CMK (cell line): ENCODE results near the gene CYP51A1.
"Not testable (repeated sequence)": the region's sequence is repeated elsewhere in the genome, so short reads cannot be mapped to it uniquely, and the experiment has no call there.

Experiments used
- DNase-seq: peaks from one replicate; pipeline ENCODE4 v3.0.0-alpha.2; 2010; ENCODE audit warnings: low read depth

Gene CYP51A1

GRCh38 chr7:92134271-92135051 is at the start of gene CYP51A1:
TSS of gene CYP51A1 (minus strand) at chr7:92134477. CDS start at chr7:92134364, 113 bp downstream.
- peak; percentile 86 for DNase-seq

DNA sequence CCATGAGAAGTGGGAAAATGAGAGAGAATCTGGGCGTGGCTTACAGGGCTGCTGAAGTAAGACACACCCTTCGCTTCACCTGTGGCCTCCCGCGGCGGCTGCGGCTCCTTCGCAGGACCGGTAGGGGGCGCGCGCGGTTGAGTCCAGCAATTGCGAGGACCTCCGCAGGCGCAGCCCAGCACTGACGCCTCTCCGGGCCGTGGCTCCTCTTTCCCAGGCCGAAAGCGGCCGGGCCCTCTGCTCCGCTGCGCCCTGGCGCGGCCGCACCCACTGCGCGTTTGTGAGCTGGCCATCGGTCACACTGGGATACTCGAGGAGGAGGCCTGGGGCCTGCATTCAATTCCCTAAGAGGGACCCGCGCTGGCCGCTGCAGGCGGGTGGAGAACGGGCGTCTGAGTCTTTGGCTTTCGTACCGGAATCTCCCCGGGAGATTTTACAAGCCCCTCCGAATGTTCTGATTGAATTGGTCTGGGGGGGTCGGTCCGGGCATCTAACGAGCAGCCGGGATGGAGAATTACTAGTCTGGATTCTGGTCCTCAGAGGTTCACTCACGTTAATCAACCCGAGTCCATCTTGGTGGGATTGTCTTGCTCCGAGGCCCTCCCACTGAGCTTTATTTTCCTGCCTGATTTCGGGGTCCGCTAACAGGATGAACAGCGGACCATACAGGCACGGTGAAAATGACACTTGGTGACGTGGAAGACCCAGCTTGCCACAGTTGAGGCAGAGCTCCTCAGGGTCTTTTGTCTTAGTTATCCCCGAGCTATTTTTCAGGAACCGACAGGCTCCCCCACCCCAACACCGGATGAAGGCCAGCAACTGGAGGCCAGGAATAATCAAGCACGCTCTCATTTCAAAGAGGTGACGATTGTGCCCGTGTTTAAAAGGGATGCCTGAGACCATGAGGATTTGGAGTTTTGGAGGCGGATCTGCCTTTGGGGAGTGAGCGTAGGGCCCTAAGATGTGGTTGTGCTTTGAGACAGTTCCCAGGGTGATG is 44.9 kb upstream of the CYP51A1 start, which contains the start of gene LRRD1:
Gene LRRD1, minus strand, starts transcription at position 215 of the 997 bp plus-strand sequence. CDS start 13,940 bp downstream, outside the sequence.
- no peak for DNase-seq

GRCh38 chr7:92177362-92177761 is 43.1 kb upstream of the CYP51A1 start:
- DNase-seq: no peak

GRCh38 chr7:92169529-92169928 is 35.3 kb upstream of the CYP51A1 start:
- not testable (repeated sequence) for DNase-seq

- no peak for DNase-seq
Observed at GRCh38 chr7:92161271-92161670, 27.0 kb upstream of the CYP51A1 start.

GRCh38 chr7:92158660-92159575 is 24.6 kb upstream of the CYP51A1 start:
- no peak for DNase-seq

DNA sequence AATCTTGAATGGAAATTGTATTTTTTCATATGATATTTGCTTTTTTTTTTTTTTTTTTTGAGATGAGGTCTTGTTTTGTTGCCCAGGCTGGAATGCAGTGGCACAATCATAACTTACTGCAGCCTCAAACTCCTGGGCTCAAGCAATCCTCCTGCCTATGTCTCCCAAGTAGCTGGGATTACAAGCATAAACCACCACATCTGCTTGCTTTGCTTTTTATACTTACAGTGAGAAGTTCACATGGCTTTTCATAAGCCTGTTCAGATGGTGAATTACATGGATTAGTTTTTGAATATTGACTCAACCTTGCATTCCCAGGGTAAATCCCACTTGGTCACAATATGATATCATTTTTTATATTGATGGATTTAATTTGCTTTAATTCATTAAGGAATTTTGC is 22.7 kb upstream of the CYP51A1 start:
- no peak for DNase-seq

DNA sequence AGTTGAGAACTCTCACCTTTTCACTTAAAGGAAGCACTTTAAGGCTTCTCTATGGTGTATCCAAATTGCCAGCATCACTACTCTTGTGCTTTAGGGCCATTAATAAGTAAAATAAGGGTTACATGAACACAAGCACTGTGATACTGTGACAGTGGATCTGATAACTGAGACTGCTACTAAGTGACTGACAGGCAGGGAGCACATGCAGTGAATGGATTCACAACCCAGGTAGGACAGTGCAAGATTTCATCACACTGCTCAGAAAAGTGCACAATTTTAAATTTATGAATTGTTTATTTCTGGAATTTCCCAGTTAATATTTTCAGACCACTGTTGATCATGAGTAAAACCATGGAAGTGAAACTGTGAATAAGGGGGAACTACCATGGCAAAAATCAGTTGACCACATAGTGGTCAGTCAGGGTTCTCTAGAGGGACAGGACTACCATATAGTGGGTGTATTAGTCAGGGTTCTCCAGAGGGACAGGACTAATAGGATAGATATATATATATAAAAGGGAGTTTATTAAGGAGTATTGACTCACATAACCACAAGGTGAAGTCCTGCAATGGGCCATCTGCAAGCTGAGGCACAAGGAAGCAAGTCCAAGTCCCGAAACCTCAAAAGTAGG is 20.9 kb upstream of the CYP51A1 start:
- DNase-seq: no peak

GRCh38 chr7:92150450-92151017 is 16.3 kb upstream of the CYP51A1 start:
- DNase-seq: no peak

DNA sequence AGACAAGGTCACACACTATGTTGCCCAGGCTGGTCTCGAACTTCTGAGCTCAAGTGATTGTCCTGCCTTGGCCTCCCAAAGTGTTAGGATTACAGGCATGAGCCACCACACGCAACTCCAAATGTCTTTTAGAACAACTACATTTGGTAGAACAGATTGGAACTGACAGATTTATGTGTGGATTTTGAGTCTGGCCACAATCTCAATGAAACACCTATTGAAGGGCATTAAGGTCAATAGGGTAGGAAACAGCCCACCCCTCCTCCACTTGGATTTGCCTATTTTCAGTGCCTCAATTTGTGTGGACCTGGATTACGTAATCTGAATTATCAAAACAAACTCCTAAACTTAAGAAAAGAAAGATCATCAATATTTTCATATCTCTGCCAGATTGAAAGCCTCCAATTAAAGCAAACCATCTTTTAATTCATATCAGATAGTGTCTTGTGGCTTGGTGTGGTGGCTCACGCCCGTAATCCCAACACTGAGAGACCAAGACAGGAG is 15.5 kb upstream of the CYP51A1 start:
- DNase-seq: no peak

- not testable (repeated sequence) for DNase-seq
Observed at GRCh38 chr7:92143192-92143880, 9.1 kb upstream of the CYP51A1 start.

DNA sequence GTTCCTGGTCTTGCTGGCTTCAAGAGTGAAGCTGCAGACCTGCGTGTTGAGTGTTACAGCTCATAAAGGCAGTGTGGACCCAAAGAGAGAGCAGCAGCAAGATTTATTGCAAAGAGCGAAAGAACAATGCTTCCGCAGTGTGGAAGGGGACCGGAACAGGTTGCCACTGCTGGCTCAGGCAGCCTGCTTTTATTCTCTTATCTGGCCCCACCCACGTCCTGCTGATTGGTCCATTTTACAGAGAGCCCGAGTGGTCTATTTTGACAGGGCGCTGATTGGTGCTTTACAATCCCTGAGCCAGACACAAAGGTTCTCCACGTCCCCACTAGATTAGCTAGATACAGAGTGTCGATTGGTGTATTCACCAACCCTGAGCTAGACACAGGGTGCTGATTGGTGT is 8.5 kb upstream of the CYP51A1 start:
- DNase-seq: not testable (repeated sequence)

- no peak for DNase-seq
Observed at GRCh38 chr7:92141161-92141560, 6.9 kb upstream of the CYP51A1 start.

DNA sequence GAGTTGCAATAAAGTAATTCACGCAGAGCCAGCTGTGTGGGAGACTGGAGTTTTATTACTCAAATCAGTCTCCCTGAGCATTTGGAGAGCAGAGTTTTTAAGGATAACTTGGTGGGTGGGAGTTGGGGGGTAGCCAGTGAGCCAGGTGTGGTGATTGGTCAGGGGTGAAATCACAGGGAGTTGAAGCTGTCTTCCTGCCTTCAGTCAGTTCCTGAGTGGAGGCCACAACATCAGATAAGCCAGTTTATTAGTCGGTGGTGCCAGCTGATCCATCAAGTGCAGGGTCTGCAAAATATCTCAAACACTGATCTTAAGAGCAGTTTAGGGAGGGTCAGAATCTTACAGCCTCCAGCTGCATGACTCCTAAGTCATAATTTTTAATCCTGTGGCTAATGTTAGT is 3.3 kb upstream of the CYP51A1 start:
- DNase-seq: no peak

- DNase-seq: no peak
Observed at GRCh38 chr7:92135052-92135889, 994 bp upstream of the CYP51A1 start.

GRCh38 chr7:92133737-92134270 is 473 bp downstream of the CYP51A1 start:
- peak; percentile 52 for DNase-seq

- no peak for DNase-seq
Observed at GRCh38 chr7:92133133-92133736, 1.0 kb downstream of the CYP51A1 start.

DNA sequence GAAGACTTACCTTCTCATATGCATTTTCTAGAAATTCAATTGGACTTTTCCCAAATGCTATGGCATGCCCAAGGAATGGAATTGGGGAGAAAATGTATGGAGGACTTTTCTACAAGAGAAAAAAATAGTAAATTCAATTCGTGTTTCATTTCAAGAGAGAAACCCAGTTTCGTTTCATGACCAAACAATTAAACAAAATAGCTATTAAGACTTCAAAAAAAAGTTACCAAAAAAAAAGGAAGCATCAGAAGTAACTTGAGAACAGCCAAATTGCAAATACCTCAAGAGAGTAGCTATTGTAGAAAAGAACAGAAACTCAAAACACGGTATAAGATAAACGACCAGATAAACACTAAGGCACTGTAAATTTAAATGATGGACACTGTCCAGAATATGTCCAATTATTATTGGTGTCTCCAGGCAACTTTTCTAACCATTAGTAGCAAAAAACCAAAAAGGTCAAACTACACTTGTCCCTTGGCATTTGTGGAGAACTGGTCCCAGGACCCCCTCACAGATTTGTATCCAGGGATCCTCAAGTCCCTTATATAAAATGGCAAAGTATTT is 2.4 kb downstream of the CYP51A1 start:
- DNase-seq: no peak
